Measurements from ENCODE around the gene OR6J1. TPM values are rescaled to one million over a fixed set of nuclear protein-coding genes. Genes with fewer than 3 reads are reported as not detected.

Gene OR6J1
- polyA plus RNA-seq, 3 donors, result not detected

DNA sequence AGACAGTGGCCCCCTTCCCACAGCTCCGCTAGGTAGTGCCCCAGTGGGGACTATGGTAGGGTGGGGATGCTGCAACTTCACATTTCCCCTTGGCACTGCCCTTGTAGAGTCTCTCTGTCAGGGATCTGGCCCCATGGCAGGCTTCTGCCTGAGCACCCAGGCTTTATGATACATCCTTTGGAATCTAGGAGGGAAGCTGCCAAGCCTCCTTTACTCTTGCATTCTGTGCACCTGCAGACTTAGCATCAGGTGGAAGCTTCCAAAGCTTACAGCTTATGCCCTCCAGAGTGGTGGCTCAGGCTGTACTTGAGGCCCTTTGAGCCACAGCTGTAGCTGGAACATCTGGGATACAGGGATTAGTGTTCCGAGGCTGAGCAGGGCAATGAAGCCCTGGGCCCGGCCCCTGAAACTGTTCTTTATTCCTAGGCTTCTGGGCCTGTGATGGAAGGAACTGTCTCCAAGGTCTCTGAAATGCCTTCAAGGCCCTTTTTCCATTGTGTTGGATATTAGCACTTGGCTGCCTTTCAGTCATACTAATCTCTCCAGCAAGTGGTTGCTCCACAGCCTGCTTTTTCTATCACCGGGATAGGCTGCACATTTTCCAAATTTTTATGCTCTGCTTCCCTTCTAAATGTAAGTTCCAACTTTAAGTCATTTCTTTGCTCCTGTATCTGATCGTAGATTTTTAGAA is 22.2 kb upstream of the OR6J1 start:
- Histone ChIP-seq H3K27me3 (ENCODE audit: control insufficient read depth in 2 of 2, insufficient read depth in 2 of 2, low read length in 2 of 2) (no peaks in the 10 kb centered on the region), H2AFZ (ENCODE audit: insufficient read depth, low read depth, low read length, poor library complexity, severe bottlenecking) (no peak overlapping the region), H3K36me3 (replicated peaks in 1 of 2; ENCODE audit: control insufficient read depth in 1 of 2, insufficient read depth in 2 of 2, low read length in 2 of 2) (no peaks in the 10 kb centered on the region), H3K4me3 (replicated peaks in 1 of 3; ENCODE audit: low read depth in 2 of 3, low read length in 3 of 3) (no peak overlapping the region), H4K20me1 (ENCODE audit: insufficient read depth, low read length) (no peaks in the 10 kb centered on the region), H3K79me2 (ENCODE audit: insufficient read depth, low read length) (no peaks in the 10 kb centered on the region), H3K4me2 (replicated peaks; ENCODE audit: extremely low read depth, low read length, poor library complexity, severe bottlenecking) (no peak overlapping the region), H3K9ac (ENCODE audit: insufficient read depth, low read length, poor library complexity, severe bottlenecking) (no peak overlapping the region), H3K4me1 (ENCODE audit: control insufficient read depth in 1 of 2, insufficient read depth in 2 of 2, low read length in 2 of 2) (no peaks in the 10 kb centered on the region), H3K27ac (ENCODE audit: low read depth in 1 of 2, low read length in 2 of 2) (no peak overlapping the region), H3K9me3 (replicated peaks in 1 of 2; ENCODE audit: control insufficient read depth in 1 of 2, insufficient read depth in 1 of 2, low read length in 2 of 2) (no peaks in the 10 kb centered on the region)
- peaks cover 0 to 3% (median 0%) of the 10 kb centered on the region in 7 donors for H3K9me3 Mint-ChIP-seq
- TF ChIP-seq, protein P1, sequence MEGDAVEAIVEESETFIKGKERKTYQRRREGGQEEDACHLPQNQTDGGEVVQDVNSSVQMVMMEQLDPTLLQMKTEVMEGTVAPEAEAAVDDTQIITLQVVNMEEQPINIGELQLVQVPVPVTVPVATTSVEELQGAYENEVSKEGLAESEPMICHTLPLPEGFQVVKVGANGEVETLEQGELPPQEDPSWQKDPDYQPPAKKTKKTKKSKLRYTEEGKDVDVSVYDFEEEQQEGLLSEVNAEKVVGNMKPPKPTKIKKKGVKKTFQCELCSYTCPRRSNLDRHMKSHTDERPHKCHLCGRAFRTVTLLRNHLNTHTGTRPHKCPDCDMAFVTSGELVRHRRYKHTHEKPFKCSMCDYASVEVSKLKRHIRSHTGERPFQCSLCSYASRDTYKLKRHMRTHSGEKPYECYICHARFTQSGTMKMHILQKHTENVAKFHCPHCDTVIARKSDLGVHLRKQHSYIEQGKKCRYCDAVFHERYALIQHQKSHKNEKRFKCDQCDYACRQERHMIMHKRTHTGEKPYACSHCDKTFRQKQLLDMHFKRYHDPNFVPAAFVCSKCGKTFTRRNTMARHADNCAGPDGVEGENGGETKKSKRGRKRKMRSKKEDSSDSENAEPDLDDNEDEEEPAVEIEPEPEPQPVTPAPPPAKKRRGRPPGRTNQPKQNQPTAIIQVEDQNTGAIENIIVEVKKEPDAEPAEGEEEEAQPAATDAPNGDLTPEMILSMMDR (IDR thresholded peaks at IDR 0.05), result no peak
- no peak overlapping the region for H3K27ac Mint-ChIP-seq
- no peak for DNase-seq
- peaks cover 0 to 8% (median 0%) of the 10 kb centered on the region in 3 donors for H3K27me3 Mint-ChIP-seq (ENCODE audit: low read depth in 3 of 3)
- H3K4me1 Mint-ChIP-seq, result no peaks in the 10 kb centered on the region
- no peaks in the 10 kb centered on the region for H3K36me3 Mint-ChIP-seq
- intact Hi-C loops (cut with micrococcal nuclease), result no loop called here
- WGBS (ENCODE audit: insufficient coverage), result 97% methylated on average over 4 of the region's 5 CpGs
- no peak overlapping the region for H3K4me3 Mint-ChIP-seq

DNA sequence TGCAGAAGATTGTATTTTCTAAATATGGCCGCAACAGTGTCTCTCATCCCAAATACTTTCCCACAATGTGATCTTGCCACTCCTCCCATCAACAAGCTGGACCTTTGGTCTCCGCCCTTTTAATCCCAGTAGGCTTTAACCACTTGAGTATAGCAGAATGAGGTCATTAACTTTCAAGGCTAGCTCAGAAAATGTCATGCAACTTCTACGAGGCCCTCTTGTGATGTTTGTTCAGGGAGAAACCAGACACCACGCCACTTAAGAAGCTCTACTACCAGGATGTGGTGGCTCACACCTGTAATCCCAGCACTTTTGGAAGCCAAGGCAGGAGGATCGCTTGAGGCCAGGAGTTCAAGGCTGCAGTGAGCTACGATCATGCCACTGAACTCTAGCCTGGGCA is 20.1 kb upstream of the OR6J1 start:
- peak overlapping the region; percentile 4 for H2AFZ ChIP-seq (ENCODE audit: insufficient read depth, low read depth, low read length, poor library complexity, severe bottlenecking)

More for the DNA sequence above, 20.1 kb upstream of the OR6J1 start:
- Histone ChIP-seq H3K36me3 (replicated peaks in 1 of 2; ENCODE audit: control insufficient read depth in 1 of 2, insufficient read depth in 2 of 2, low read length in 2 of 2) (no peaks in the 10 kb centered on the region), H3K4me3 (replicated peaks in 1 of 3; ENCODE audit: low read depth in 2 of 3, low read length in 3 of 3) (no peak overlapping the region), H3K9me3 (replicated peaks in 1 of 2; ENCODE audit: control insufficient read depth in 1 of 2, insufficient read depth in 1 of 2, low read length in 2 of 2) (no peaks in the 10 kb centered on the region), H4K20me1 (ENCODE audit: insufficient read depth, low read length) (no peaks in the 10 kb centered on the region), H3K79me2 (ENCODE audit: insufficient read depth, low read length) (no peaks in the 10 kb centered on the region), H3K4me2 (replicated peaks; ENCODE audit: extremely low read depth, low read length, poor library complexity, severe bottlenecking) (no peak overlapping the region), H3K9ac (ENCODE audit: insufficient read depth, low read length, poor library complexity, severe bottlenecking) (no peak overlapping the region), H3K4me1 (ENCODE audit: control insufficient read depth in 1 of 2, insufficient read depth in 2 of 2, low read length in 2 of 2) (no peaks in the 10 kb centered on the region), H3K27ac (ENCODE audit: low read depth in 1 of 2, low read length in 2 of 2) (no peak overlapping the region), H3K27me3 (ENCODE audit: control insufficient read depth in 2 of 2, insufficient read depth in 2 of 2, low read length in 2 of 2) (no peaks in the 10 kb centered on the region)
- no peaks in the 10 kb centered on the region for H3K36me3 Mint-ChIP-seq
- no peaks in the 10 kb centered on the region for H3K4me1 Mint-ChIP-seq
- H3K9me3 Mint-ChIP-seq, result peaks cover 0 to 3% (median 0%) of the 10 kb centered on the region in 7 donors
- intact Hi-C loops (cut with micrococcal nuclease), result no loop called here
- no peak for DNase-seq
- H3K4me3 Mint-ChIP-seq, result no peak overlapping the region
- TF ChIP-seq, protein P1 (IDR thresholded peaks at IDR 0.05), result no peak
- 80% methylated on average over 3 of the region's 6 CpGs for WGBS (ENCODE audit: insufficient coverage)
- no peak overlapping the region for H3K27ac Mint-ChIP-seq
- H3K27me3 Mint-ChIP-seq (ENCODE audit: low read depth in 3 of 3), result peaks cover 1 to 8% (median 4%) of the 10 kb centered on the region in 3 donors
